Transverse colon (tissue), 4 donors: ENCODE results near the gene KCNH3.

Experiments
- EP300 ChIP-seq: sonication (generic); formaldehyde crosslinking; IDR thresholded peaks from one replicate; pipeline ENCODE4 v1.6.1; 2017; ENCODE audit warnings: antibody characterized with exemption, low read depth
- POLR2A ChIP-seq: fragments of 450-650 bp; IDR thresholded peaks from one replicate; pipeline ENCODE4 v1.6.1; 2016; ENCODE audit warnings: antibody characterized with exemption, mild to moderate bottlenecking, moderate library complexity
- POLR2AphosphoS5 ChIP-seq, 3 donors: sonication (generic); formaldehyde crosslinking; IDR thresholded peaks; one replicate each; pipeline ENCODE4 v1.6.1; 2016; ENCODE audit warnings: antibody characterized with exemption in 3 of 3
- TF ChIP-seq, protein P1 (sequence below), 5 experiments: fragments of 200-600 bp in 3 of 5; fragments of 450-650 bp in 2 of 5; sonication (generic) in 3 of 5; IDR thresholded peaks; 1 replicate in 2 of 5; 2 replicates in 3 of 5; pipeline ENCODE4 v1.5.1; 2016 to 2017; ENCODE audit warnings: antibody characterized with exemption in 5 of 5, inconsistent platforms in 3 of 5, mild to moderate bottlenecking in 2 of 5, moderate library complexity in 1 of 5

DNA sequence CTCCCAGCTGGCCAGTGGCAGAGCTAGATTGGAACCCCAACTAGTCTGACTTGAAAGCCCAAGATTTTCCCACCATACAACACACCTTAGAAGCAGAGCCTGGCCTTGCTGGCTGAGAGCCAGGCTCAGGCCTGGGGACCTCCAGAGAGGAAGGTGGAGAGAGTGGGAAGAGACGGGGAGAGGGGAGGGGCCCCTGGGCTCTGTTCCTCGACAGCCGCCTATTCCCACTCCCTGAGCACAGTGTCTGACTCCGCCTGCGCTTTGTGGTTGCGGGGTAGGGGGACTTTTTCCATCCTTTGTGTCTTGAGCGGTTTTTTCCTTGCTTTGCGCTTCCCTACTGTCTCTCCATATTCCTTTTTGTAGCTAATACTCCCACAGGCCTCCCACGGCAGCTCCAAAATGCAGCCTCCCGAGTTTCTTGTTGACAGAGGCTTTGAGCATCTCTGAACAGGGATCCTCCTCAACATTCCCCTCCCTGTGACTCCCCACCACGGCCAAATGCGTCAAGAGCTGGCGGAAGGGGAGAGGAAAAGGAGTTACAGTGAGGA is 4.0 kb upstream of the KCNH3 start:
- TF ChIP-seq, protein P1, sequence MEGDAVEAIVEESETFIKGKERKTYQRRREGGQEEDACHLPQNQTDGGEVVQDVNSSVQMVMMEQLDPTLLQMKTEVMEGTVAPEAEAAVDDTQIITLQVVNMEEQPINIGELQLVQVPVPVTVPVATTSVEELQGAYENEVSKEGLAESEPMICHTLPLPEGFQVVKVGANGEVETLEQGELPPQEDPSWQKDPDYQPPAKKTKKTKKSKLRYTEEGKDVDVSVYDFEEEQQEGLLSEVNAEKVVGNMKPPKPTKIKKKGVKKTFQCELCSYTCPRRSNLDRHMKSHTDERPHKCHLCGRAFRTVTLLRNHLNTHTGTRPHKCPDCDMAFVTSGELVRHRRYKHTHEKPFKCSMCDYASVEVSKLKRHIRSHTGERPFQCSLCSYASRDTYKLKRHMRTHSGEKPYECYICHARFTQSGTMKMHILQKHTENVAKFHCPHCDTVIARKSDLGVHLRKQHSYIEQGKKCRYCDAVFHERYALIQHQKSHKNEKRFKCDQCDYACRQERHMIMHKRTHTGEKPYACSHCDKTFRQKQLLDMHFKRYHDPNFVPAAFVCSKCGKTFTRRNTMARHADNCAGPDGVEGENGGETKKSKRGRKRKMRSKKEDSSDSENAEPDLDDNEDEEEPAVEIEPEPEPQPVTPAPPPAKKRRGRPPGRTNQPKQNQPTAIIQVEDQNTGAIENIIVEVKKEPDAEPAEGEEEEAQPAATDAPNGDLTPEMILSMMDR (IDR thresholded peaks at IDR 0.05), result no peak
- TF ChIP-seq EP300 (no peak), POLR2A (no peak), POLR2AphosphoS5 (IDR thresholded peaks at IDR 0.05) (no peak)
